Posterior cingulate gyrus (tissue), 11 donors: ENCODE data around the gene CHD2.

ENCODE experiments used
- DNase-seq, 10 donors: peaks; one replicate each; pipeline versions ENCODE4 v3.0.0 to v3.0.0-alpha.2; 2020 to 2021; ENCODE audit warnings: mixed read lengths in 3 of 10
- intact Hi-C: fragments of 100-400 bp; cut with DNase I; formaldehyde crosslinking; loops from one replicate; pipeline ENCODE4 v1.15.1; 2023

CHD2 gene

DNA sequence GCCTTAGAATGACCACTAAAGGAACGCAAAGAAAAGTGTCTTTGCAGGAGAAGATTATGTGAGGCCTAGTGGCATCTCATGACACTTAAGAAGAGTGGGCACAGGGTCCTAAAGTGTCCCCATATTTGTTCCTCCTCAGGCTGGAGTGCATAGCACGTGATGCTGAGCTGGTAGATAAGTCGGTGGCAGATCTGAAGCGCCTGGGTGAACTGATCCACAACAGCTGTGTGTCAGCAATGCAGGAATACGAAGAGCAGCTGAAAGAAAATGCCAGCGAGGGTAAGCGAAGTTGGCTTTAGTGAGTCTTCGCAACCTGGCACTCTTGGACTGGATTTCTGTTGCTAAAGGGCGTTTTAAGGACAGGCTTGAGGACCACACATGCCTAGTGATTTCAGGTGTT is 92.6 kb downstream of the CHD2 start:
- intact Hi-C loops: no loop called here
- no peak for DNase-seq

- no peak for DNase-seq
- intact Hi-C loops: no loop called here
Measured at GRCh38 chr15:92997821-92998220, 97.7 kb downstream of the CHD2 start.

DNA sequence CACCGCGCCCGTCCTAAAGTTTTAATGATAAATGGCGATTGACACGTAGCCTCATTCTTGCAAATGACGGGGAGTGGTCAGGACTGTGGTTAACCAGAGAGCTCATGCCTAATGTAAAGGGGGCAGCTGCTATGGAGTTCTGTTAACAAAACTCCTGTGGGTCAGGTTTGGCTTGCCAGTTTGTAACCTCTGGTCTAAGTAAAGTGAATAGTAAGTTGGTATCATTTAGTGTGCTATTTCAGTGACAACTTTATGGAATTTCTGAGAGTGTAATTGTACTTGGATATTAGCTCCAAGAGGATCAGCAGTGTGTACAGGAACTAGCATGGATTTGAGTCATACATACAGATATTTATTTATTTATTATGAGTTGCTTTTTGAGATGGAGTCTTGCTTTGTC is 101.0 kb downstream of the CHD2 start:
- DNase-seq: no peak
- intact Hi-C loops: no loop called here

DNA sequence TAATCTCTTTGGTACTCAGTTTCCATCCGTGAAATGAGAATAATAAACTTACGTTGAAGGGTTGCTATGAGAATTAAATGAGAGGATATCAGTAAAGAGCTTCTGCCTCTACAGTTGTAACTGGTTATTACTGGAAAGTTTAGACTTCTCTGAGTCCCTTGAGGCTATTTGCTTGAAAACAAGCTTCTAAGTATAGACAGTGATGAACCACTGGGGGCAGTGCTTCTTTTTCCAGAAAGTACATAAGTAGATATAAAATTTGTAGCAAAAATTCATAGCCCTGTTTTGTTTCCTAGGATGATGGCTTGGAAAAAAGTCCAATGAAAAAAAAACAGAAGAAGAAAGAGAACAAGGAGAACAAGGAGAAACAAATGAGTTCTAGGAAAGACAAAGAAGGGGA is 101.8 kb downstream of the CHD2 start:
- DNase-seq: no peak
- intact Hi-C loops: no loop called here

DNA sequence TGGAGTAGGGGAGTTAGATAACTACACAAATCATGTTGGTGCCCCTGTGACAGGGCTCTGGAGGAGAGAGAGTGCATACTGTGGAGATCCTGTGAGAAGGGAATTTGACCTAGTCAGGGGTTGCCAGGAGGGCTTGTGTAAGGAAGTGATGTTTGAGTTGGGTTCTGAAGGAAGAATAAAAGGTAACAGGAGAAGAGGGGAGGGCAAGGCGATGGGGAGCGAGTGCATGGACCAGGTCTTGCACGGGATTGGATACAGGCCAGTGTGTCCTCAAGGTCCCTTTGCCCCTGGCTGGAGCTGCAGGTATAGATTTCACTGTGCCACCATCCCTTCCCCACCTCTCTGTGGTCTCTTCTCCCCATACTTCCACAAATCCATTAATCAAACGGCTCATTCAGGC is 105.0 kb downstream of the CHD2 start:
- intact Hi-C loops: no loop called here
- DNase-seq: no peak

GRCh38 chr15:93007994-93008393 is 107.9 kb downstream of the CHD2 start:
- intact Hi-C loops: no loop called here
- no peak for DNase-seq

- intact Hi-C loops: loop anchor here (10.0 kb wide), 1 partner anchor 88 kb away; no protein-coding TSS in a partner anchor
- DNase-seq: no peak
Measured at GRCh38 chr15:93012786-93013185, 112.7 kb downstream of the CHD2 start.

DNA sequence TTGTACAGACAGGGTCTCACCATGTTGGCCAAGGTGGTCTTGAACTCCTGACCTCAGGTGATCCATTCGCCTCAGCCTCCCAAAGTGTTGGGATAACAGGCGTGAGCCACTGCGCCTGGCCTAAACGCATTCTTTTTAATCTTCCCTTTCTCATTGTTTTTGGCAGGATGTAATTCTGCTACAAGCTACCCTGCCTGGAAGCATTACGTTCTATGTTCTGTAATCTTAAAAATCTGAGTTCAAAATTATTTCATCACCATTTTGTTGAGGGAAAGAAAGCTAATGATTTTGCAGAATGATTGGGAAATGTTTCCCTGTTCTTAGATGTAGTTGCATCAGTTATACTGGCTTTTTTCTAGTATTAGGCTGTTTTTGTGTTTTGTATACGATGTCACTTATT is 117.4 kb downstream of the CHD2 start:
- no peak for DNase-seq
- intact Hi-C loops: loop anchor here (10.0 kb wide), 1 partner anchor 93 kb away; no protein-coding TSS in a partner anchor

GRCh38 chr15:93018574-93018973 is 118.5 kb downstream of the CHD2 start:
- intact Hi-C loops: loop anchor here (10.0 kb wide), 1 partner anchor 94 kb away; no protein-coding TSS in a partner anchor
- DNase-seq: peak in 1 of 10 donors; percentile 90

GRCh38 chr15:93019090-93019489 is 119.0 kb downstream of the CHD2 start:
- no peak for DNase-seq
- intact Hi-C loops: loop anchor here (10.0 kb wide), 1 partner anchor 94 kb away; no protein-coding TSS in a partner anchor

- no peak for DNase-seq
- intact Hi-C loops: loop anchor here (10.0 kb wide), 1 partner anchor 95 kb away; no protein-coding TSS in a partner anchor
Measured at GRCh38 chr15:93019971-93020370, 119.8 kb downstream of the CHD2 start.

DNA sequence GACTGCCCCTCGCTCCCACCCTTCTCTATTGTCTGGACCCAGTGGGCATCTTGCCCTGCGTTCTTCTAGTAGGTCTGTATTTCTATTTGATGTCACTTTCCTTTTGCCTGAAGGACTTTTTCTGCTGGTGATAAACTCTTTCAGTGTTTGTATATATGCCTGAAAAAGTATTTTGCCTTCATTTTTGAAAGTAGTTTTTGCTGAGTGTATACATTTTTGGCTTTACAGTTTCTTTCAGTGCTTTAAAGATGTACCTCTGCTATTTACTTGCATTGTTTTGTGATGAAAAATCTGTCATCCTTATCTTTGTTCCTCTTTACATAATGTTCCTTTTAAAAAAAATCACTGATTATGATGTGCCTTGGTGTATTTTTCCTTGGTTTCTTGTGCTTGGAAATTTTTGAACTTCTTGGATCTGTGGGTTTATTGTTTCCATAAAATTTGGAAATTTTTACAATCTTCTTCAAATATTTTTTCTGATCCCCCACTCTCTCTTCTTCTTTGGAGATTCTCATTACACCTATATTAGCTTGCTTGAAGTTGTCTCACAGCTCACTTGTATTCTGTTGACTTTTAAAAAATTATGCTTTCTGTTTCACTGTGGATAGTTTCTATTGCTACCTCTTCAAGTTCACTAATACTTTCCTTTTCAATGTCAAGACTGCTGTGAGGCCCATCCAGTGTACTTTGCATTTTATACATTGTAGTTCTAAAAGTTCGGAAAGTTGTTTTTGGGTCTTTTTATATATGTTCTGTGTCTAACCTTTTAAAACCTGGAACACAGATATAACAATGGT is 121.0 kb downstream of the CHD2 start:
- no peak for DNase-seq
- intact Hi-C loops: no loop called here

GRCh38 chr15:93024293-93024692 is 124.2 kb downstream of the CHD2 start:
- intact Hi-C loops: no loop called here
- DNase-seq: no peak

DNA sequence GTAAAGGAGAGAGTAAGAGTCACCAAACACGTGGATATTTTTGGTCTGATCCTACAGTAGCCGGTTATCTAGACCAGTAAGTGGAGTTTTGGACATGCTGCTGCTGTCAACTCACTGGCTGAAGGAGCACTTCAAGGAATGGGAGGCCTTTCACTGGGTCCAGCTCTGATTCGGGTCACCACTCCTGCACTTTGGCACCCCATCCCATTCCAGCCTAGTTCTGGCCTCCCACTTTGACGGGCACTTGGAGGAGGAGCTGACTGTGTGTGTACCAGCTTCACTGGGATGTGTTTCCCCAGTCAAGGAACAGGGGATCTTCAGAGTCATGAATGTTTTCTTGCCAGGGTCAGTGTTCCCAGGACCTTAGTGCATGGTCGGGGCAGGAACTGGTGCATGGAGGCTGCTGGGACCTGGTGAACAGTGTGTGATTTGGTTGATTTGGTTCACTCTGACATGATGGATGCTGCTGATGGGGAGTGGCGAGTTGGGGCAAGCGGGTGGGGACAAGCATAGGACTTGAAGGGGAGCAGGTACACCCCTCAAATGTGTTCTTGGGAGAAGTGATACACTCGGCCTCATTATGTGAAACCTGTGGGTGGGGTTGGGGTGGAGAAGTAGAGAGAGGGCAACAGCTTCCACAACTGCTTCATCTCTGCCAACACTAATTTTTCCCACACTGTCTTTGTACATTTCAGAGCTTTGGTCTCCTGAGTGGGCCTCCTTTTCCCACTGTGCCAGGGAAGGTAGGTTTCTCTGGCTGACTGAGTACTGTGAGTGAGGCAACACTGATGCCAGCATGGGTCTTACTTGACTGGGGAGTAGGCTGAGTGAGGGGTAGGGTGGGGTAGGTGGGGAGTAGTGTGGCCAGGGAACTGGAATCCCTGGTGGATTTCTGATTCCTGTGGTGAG is 124.8 kb downstream of the CHD2 start:
- intact Hi-C loops: loop anchor here (5.0 kb wide), 1 partner anchor 228 kb away; no protein-coding TSS in a partner anchor
- DNase-seq: no peak

DNA sequence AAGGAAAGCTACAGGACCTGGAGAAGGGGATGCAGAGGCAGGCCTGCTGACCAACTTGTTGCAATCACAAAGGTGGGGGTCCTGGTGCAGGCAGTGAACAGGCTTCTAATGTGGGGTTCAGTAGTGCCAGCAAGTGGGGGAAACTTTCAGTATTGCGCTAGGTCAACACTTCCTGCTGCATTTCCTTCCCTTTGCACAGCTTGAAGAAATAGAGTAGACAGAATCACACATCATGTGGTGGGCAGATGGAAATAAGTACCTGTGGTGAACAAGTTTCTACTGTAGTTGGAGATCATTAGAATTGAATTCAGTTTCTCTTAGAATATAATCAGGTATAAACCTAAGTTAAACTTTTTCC is 125.5 kb downstream of the CHD2 start:
- intact Hi-C loops: loop anchor here (5.0 kb wide), 1 partner anchor 228 kb away; no protein-coding TSS in a partner anchor
- peak in 1 of 10 donors; percentile 33 for DNase-seq

GRCh38 chr15:93026380-93026817 is 126.3 kb downstream of the CHD2 start:
- intact Hi-C loops: loop anchor here (5.0 kb wide), 1 partner anchor 229 kb away; no protein-coding TSS in a partner anchor
- peak in 2 of 10 donors; percentile 26 to 76 for DNase-seq

GRCh38 chr15:93027413-93027812 is 127.3 kb downstream of the CHD2 start:
- intact Hi-C loops: loop anchor here (5.0 kb wide), 1 partner anchor 230 kb away; no protein-coding TSS in a partner anchor
- DNase-seq: peak in 1 of 10 donors; percentile 39

- intact Hi-C loops: loop anchor here (5.0 kb wide), 1 partner anchor 231 kb away; no protein-coding TSS in a partner anchor
- peak in 2 of 10 donors; percentile 58 to 83 for DNase-seq
Measured at GRCh38 chr15:93028111-93028631, 128.0 kb downstream of the CHD2 start.

DNA sequence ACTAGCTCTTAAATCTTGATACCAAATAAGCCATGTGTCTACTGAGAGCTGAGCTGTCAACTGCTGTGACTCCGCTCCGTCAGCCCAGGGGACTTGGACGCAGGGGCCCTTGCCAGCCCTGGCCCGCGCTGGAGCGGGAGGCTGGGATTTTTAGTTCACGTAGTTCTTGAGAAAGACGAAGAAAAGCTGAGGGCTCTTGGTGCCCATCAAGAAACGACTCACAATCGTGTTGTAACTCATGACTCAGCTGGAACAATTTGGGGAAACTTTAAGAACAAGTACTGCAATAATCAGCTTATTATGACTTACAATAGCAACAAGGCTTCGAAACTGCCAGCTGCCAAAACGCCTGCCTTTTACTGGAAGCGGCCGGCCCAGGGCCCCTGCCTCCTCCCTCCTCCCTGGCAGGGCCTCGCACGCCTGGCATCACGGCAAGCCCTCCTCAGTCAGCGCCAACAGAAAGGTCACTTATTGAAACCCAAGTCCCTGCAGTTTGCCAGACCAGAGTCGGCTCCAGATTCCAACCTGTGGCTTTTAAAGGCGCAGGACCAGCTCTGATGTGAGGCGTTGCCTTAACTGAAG is 128.6 kb downstream of the CHD2 start:
- intact Hi-C loops: loop anchor here (5.0 kb wide), 1 partner anchor 231 kb away; no protein-coding TSS in a partner anchor
- DNase-seq: peak; percentile 53 to 96 (median 70)
